HuH-7.5 (cell line): Measurements from ENCODE around the gene TBPL2.
"Not testable (repeated sequence)": the region's sequence is repeated elsewhere in the genome, so short reads cannot be mapped to it uniquely, and the experiment has no call there.

ENCODE experiments used
- DNase-seq: peaks from one replicate; pipeline ENCODE4 v3.0.0; 2011; ENCODE audit warnings: low spot score

Gene TBPL2

GRCh38 chr14:55440385-55440784, at the start of gene TBPL2:
Gene TBPL2 (minus strand): TSS chr14:55440616. CDS start chr14:55440449, 167 bp downstream.
- DNase-seq: no peak

- DNase-seq: no peak
These were observed 47.8 kb upstream of the TBPL2 start for GRCh38 chr14:55488204-55488603.

- no peak for DNase-seq
These were observed 42.7 kb upstream of the TBPL2 start for GRCh38 chr14:55482936-55483605.

- no peak for DNase-seq
These were observed 41.4 kb upstream of the TBPL2 start for GRCh38 chr14:55481769-55482168.

DNA sequence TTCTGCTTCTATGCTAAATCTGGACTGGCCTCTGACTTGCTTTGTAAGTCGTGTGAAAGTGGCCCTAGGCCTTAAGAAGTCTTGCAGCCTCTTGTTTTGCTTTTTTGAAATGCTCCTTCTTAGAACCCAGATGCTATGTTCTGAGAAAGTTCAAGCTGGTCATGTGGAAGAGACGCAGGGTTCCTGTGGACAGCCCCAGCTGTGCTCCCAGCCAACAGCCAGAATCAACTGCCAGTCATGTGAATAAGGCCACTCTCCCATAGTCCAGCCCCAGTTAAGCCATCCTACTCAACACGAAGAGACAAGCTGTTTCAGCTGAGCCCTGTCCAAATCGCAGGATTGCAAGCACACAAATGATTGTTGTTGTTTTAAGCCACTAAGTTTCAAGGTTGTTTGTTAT, 37.3 kb upstream of the TBPL2 start:
- no peak for DNase-seq

DNA sequence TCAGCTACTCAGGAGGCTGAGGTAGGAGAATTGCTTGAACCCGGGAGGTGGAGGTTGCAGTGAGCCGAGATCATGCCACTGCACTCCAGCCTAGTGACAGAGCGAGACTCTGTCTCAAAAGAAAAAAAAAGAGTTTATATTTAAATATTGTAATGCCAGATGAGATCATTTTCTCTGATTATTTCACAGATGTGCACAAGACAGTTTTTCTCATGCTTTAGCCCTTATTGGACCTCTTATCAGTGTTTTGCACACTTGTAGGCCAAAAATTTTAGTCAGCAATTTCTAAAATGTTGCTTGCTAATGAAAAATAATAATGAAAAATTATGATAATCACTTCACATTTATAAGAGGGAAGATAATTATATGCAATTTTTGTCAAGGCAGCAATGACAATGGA, 36.0 kb upstream of the TBPL2 start:
- not testable (repeated sequence) for DNase-seq

DNA sequence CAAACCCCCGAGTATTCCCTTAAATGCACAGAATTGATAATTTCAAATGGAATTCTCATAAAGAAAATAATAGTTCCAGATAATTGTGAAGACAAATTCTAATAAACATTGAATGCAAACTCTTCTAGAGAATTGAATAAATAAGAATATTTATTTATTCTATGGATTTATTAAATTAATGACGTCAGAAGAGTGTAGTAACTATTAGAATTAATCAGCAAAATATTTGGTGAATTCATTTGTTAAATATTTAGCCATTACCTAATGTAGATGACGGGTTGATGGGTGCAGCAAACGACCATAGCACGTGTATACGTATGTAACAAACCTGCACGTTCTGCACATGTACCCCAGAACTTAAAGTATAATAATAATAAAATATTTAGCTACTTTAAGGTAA, 33.4 kb upstream of the TBPL2 start:
- no peak for DNase-seq

DNA sequence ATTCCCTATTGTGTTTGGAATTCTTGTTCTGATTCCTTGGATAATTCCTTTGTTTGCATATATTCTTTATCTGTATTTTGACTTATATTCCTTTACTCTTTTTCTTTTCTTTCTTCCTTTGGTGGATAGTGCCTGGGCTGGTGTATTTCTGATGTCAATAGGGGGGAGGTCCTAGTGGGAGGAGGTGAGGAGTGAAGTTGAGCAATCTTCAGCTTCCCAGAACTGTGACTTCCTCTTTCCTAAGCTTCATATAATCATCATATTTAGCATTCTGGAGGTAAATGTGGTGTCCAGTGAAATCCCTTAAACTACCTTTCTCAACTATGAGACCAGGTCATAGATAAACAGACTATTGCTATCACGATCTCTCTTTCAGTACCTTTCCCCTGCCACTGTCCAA, 29.6 kb upstream of the TBPL2 start:
- no peak for DNase-seq

GRCh38 chr14:55467307-55467706, 26.9 kb upstream of the TBPL2 start:
- DNase-seq: no peak

- DNase-seq: no peak
These were observed 18.5 kb upstream of the TBPL2 start for GRCh38 chr14:55458800-55459515.

DNA sequence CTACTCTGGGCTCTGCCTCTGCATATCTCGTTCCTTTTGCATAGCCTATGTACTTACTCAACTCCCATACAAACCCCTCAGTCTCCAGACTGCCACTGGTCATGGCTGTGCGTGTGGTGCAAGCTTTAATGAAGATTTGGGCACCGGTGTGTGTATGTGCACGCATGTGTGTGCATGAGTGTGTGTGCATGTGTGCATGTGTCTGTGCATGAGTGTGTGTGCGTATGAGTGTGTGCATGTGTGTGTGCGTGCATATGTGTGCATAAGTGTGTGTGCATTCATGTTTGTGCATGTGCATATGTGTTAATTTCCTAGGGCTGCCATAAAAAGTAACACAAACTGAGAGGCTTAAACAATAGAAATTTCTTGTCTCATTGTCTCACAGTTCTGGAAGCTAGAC, 17.1 kb upstream of the TBPL2 start:
- DNase-seq: no peak

DNA sequence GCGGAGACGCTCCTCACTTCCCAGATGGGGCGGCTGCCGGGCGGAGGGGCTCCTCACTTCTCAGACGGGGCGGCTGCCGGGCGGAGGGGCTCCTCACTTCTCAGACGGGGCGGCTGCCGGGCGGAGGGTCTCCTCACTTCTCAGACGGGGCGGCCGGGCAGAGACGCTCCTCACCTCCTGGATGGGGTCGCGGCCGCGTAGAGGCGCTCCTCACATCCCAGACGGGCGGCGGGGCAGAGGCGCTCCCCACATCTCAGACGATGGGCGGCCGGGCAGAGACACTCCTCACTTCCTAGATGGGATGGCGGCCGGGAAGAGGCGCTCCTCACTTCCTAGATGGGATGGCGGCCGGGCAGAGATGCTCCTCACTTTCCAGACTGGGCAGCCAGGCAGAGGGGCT, 16.0 kb upstream of the TBPL2 start:
- DNase-seq: not testable (repeated sequence)

DNA sequence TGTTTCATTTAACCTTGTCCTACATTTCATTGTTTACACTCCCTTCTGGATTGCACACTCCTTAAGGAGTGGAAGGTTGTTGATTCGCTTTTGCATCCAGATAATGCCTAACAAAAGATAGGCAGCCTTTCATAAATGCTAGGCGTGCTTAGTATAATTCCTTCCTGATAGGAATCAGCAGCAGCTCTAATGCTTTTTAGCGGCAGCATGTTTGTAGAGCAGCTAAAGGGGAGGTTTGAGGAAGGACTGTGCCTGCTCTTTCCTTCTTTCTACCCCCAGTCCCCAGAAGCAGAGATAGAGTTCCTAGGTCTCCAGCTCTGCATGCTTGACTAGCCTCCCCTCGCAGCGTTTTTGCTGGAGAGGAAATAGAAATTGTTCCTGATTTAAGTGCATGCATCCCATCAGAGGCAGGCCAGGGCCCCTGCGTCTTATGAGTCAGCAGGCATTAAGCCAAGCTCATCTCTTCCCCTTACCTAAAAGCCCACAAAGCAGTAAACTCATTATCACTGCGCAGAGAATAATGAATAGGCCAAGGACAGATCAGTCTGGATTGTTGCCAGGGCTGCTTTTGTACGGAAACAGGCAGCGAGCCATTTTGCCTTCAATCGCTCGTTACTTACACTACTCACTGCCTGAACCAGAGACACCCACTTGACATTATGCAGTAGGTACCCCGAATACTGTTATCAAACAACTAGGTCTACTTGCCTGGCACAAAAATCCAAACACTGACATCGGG, 14.0 kb upstream of the TBPL2 start:
- no peak for DNase-seq

DNA sequence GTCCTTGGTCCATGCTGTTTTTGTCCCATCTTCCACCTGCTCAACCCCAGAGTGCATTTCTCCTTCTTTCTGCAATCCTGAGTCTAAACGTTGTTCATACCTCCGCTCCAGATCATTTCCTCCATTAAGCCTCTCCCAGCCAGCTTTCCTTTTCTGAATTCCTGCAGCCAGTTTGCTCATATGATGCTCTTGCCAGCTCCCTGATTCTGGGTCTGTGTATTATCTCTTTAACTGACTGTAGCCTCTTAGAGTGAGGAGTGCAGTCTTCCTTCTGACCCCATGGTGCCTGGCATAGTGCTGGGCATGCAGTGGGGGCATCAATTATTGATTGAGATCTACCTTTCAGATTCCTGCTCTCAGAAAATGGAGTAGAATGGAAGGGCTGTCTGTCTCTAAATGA, 11.5 kb upstream of the TBPL2 start:
- DNase-seq: no peak

- no peak for DNase-seq
These were observed 11.0 kb upstream of the TBPL2 start for GRCh38 chr14:55451398-55451797.

GRCh38 chr14:55450987-55451386, 10.6 kb upstream of the TBPL2 start:
- no peak for DNase-seq

GRCh38 chr14:55450539-55450938, 10.1 kb upstream of the TBPL2 start:
- no peak for DNase-seq

DNA sequence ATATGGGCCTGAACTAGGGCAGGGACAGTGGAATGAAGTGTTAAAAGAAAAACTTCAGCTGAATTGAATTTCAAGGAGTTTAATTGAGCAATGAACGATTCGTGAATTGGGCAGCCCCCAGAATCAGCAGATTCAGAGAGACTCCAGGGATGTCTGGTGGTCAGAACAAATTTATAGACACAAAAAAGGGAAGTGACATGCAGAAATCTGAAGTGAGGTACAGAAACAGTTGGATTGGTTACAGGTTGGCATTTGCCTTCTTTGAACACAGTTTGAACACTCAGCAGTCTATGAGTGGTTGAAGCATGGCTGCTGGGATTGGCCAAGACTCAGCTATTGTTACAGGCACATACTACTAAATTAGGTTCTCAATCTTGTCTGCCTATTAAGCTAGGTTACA, 9.7 kb upstream of the TBPL2 start:
- no peak for DNase-seq

GRCh38 chr14:55449116-55449515, 8.7 kb upstream of the TBPL2 start:
- DNase-seq: no peak

GRCh38 chr14:55448141-55448614, 7.8 kb upstream of the TBPL2 start:
- DNase-seq: no peak

- DNase-seq: no peak
These were observed 6.4 kb upstream of the TBPL2 start for GRCh38 chr14:55446833-55447232.

DNA sequence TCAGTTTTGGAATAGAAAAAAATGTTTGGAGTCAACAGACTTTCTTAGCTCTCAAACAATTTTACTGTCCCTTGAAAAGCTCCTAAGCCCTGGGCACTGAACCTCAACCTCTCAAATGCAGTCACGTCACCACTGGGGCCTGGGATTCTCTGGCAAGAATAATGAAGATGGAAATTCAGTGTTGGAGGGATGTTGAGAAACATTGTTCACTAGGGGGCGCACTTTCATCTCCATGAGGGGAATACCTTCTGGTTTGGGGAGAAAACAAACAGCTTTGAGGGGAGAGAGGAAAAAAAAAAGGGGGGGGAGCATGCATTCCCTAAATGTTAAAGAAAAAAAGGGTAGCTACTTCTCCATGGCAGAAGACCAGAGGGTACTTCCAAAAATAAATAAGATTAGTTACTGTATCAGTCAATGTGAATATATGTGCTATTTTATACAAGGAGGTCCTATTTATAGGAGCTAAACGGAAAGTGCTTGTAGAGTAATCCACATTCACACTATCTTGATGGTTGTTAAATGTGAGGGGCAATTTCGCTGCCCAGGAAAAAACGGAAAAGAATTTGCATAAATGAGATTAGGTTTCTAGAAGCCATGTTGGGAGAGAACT, 5.8 kb upstream of the TBPL2 start:
- DNase-seq: peak; percentile 61

- DNase-seq: no peak
These were observed 870 bp upstream of the TBPL2 start for GRCh38 chr14:55441286-55441685.
